ENCODE data around the gene CFAP65. TPM values are rescaled to one million over a fixed set of nuclear protein-coding genes. Genes with fewer than 3 reads are reported as not detected.

The CFAP65 gene
- total and polyA plus RNA-seq, 2 of the 4 experiments (the other 2 are of a cell fraction) = not detected

- Histone ChIP-seq H4K91ac (ENCODE audit: insufficient read depth, low read depth, low read length) (no peak overlapping the region), H2AK5ac (ENCODE audit: low read depth, low read length) (no peak overlapping the region), H3K14ac (replicated peaks; ENCODE audit: low read depth, low read length) (no peak overlapping the region), H2BK120ac (ENCODE audit: low read depth, low read length) (no peak overlapping the region), H3K79me1 (ENCODE audit: low read depth in 1 of 2, low read length in 2 of 2) (no peaks in the 10 kb centered on the region), H2AK9ac (replicated peaks; ENCODE audit: low read depth, low read length, poor library complexity) (peak overlapping the region; percentile 70), H2BK20ac (ENCODE audit: low read depth, low read length) (no peak overlapping the region), H2AFZ (replicated peaks; ENCODE audit: low read length, poor library complexity) (peak overlapping the region; percentile 58), H3K4me1 (ENCODE audit: control insufficient read depth, insufficient read depth, low read length) (no peaks in the 10 kb centered on the region; the same call in 1 of the 2 replicates), H3K4me2 (ENCODE audit: low read depth, low read length) (no peak overlapping the region; the same call in 1 of the 2 replicates), H4K5ac (ENCODE audit: low read depth, low read length) (no peak overlapping the region), H3K18ac (ENCODE audit: low read depth, low read length) (no peak overlapping the region), H3K56ac (ENCODE audit: extremely low read depth, insufficient read depth, low read length) (no peak overlapping the region), H3K36me3 (ENCODE audit: control insufficient read depth, insufficient read depth, low read length) (no peaks in the 10 kb centered on the region), H3K4me3 (ENCODE audit: insufficient read depth, low read depth, low read length) (no peak overlapping the region), H3K4ac (ENCODE audit: low read depth, low read length) (no peak overlapping the region), H3K27ac (ENCODE audit: insufficient read depth, low read length) (no peak overlapping the region), H3K9me1 (ENCODE audit: insufficient read depth, low read length) (peaks cover 3% of the 10 kb centered on the region; the same call in 1 of the 2 replicates), H2BK5ac (ENCODE audit: low read depth, low read length, poor library complexity, severe bottlenecking) (no peak overlapping the region), H4K20me1 (ENCODE audit: insufficient read depth, low read length) (no peaks in the 10 kb centered on the region; the same call in 1 of the 2 replicates), H4K8ac (ENCODE audit: low read depth in 2 of 2, low read length in 2 of 2) (no peak overlapping the region), H3K27me3 (ENCODE audit: control insufficient read depth, insufficient read depth, low read length) (peaks cover 90% of the 10 kb centered on the region), H3K9me3 (ENCODE audit: control insufficient read depth, insufficient read depth, low read length) (no peaks in the 10 kb centered on the region), H3K23ac (ENCODE audit: low read depth, low read length) (no peak overlapping the region), H3K9ac (ENCODE audit: low read depth, low read length) (no peak overlapping the region), H2BK15ac (ENCODE audit: low read depth, low read length) (no peak overlapping the region)
- in situ Hi-C loops (cut with MboI; ENCODE audit: low sequenced_read_pairs) (no loop called here), intact Hi-C loops (cut with micrococcal nuclease) (no loop called here), dilution Hi-C loops (cut with HindIII; ENCODE audit: low sequenced_read_pairs, unreplicated experiment) (no loop called here)
- no peak for ATAC-seq (ENCODE audit: low read depth)
- ChIA-PET CTCF (interaction anchor here (1.5 kb wide), 1 partner anchor 13 kb away, joined by 5 read pairs; no protein-coding TSS in a partner anchor), POLR2A (ENCODE audit: unreplicated experiment) (no interaction called here)
- no TSS peak for BruUV-seq (replicated peaks)
- DNase-seq = no peak
- TF ChIP-seq MXI1 (IDR thresholded peaks at IDR 0.05; ENCODE audit: borderline replicate concordance, low read depth, low read length) = no peak
- no peak for TF ChIP-seq CTCF (conservative IDR thresholded peaks at IDR 0.05; ENCODE audit: low read depth, low read length)
- TF ChIP-seq MAFK (IDR thresholded peaks at IDR 0.05; ENCODE audit: low read depth, low read length) = no peak
- no peak for TF ChIP-seq RAD21 (IDR thresholded peaks at IDR 0.05; ENCODE audit: low read length)
- TF ChIP-seq CHD1 (IDR thresholded peaks at IDR 0.05; ENCODE audit: low read depth, low read length) = no peak
- TF ChIP-seq MAZ (IDR thresholded peaks at IDR 0.05; ENCODE audit: borderline replicate concordance, low read depth, low read length) = no peak
- WGBS, 2 experiments (ENCODE audit: extremely low coverage in 2 of 2, insufficient read length in 1 of 2) = 2% methylated on average over 23 of the region's 44 CpGs; no CpG with 5 or more reads in 1 of the 2 experiments
Measured at GRCh38 chr2:218992703-218993344, 48.5 kb downstream of the CFAP65 start.

All from IMR-90 (cell line).